Activated gamma-delta T cell (primary cell): Measurements from ENCODE around the gene PTPRC.

Source experiments
- DNase-seq: peaks from one replicate; lab custom pipeline; 2025; lab: John Stamatoyannopoulos, UW

Gene PTPRC

DNA sequence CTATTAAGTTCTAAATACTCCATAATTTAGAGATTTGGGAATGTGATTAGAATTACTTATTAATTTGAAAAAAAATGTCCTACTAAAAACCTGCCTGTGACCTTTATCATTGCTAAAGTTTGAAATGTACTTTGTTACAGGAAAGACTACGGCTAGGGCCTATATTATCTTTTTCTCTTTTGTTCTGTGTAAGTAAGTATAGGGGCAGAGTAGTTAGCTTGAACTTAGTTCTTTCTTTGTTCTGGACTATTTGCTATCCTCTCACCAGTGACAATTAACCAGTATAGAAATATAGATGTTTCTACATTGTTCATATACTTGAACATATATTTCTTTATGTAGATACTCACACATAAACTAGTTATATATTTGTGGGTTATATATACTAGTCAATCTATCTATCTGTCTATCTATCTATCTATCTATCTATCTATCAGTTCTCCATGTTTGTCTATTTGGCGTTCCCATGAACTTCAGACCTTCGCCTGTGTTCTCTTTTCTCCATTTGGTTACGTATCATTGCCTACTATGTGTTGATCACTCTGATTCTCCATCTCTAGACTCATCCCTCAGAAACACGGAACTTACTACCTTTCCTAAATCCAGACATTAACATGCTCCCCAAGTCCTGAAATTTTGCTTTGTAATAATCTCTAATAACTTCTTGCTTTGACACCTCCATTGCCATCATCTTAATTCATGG is 3.3 kb downstream of the PTPRC start:
- DNase-seq: no peak

DNA sequence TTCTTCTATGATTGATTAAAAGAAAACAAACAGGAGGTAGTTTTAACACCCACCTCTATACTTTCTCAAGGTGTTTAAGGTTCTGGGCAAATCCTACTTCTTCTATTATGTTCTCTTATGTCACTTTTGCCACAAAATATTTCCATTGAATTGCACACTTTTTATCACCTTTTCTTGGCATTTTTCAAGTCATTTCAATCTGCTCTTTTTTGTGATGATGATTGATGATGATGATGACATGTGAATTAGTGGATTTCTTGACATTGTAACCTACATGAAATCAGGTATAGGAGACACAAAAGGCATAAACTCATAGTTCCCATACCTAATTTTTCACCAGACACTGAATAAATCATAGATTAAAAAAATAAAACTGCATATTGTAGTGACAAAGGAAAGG is 4.1 kb downstream of the PTPRC start:
- no peak for DNase-seq

DNA sequence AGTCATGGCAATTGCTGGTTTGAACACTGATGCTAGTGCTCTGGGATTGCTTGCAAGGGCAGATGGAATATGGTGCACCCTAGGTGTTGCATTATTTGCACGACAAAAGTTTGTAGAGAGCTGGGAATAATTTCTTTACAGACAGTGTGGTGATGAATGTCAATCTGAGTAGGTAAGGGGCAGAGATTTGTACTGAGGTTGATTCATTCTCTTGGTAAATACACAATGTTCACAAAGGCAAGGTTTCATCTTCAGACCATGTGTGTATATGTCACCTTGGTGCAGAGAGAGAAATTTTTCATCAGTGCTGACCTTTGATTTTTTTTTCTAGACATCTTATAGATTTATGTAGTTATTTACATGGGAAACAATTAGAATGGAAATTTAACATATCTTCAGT is 5.0 kb downstream of the PTPRC start:
- no peak for DNase-seq

DNA sequence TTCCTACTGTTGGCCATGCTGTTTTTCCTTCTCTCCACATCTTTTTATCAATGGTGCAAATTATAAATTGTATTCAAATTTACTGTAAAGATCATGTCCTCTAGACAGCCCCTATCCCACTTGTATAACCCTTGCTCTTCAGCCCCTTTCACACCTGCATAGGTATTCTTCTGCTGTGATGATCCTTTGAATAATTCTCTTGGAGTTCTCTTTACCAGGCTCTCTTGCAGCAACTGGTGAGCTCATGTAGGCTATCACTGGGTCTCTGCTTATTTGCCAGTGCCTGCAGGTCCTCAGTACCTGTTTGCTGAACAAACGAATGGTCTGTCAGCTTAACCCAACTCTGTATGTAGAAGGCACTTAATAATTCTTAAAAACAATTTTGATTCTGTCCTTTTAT is 8.2 kb downstream of the PTPRC start:
- DNase-seq: no peak

DNA sequence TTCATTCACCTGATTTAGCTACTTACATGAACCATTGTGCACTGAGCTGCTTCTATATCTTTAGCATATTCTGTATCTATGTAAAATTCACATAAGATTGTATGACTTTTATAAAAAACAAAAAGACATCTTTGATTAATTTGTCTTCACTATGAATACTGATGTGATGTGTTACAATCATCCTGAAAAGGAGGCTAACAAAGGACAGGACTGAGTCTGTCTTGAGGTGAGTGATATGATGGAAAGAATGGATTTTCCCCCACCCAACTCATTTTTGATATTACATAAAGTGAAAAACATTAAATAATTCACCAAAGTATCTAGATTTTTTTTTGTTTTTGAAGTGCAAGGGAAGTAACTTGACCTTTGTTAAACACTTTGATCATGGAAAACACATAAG is 9.8 kb downstream of the PTPRC start:
- no peak for DNase-seq

DNA sequence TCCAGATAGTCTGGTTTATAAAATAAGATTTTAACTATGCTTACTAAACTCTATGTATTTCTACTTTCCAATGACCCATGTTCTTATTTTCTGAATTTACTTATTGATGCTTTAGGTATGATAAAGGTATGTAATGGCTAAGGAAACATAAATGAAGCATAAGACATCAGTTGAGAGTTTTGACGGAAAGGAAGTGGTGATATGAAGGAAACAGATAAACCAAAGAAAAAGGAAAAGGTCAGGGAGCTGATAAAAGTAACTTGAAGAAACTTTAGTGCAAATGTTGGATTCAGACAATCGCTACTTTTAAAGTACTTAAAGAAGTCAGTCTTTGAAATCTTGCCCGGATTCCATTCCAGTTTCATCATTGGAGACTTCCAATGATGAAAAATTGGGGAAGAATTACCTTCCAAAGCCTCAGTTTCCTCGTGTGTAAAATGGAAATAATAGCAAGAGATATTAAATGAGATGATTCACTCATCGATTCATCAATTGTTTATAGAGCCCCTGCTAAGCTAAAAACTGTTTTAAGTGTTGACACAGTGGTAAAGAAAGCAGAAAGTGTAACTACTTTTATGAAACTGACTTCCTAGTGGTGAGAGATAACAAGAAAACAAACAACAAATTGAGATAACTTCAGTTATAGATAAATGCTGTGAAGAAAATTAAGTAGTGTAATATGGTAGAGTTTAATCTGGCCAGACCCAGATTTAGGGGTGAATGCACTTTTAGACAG is 10.6 kb downstream of the PTPRC start:
- no peak for DNase-seq

DNA sequence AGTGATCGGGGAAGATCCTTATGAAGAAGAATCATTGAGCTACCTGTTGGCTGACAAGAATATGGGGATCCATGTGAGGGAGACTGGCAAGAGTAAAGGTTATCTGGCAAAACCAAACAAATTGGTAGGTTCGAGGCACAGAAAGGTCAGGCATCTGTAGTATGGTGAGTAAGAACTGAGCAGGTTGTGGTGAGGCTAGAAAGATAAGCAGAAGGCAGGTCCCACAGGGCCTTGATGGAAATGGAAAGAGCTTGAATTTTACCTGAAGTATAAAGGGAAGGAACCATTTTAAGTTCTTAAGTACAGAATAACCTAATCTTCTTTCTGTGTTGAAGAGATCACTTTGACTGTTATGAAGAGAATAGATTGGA is 11.1 kb downstream of the PTPRC start:
- no peak for DNase-seq

DNA sequence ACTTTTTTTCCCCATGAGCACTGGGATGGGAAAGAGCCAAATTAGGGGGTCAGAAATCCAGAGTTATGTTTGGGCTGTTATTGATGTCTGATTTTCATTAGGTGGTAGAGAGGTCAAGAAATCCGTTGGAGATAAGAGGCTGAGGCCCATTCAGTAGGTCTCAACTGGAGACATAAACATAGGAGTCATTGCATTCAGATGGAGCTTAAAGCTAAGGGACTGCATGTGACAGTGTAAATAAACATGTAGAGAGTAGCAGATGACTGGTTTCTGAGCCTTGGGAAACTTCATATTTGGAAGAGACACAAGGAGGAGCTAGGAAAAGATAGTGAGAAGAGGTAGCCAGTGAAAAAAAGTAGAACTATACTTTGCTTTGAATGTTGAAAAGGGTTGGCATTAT is 11.7 kb downstream of the PTPRC start:
- DNase-seq: no peak

DNA sequence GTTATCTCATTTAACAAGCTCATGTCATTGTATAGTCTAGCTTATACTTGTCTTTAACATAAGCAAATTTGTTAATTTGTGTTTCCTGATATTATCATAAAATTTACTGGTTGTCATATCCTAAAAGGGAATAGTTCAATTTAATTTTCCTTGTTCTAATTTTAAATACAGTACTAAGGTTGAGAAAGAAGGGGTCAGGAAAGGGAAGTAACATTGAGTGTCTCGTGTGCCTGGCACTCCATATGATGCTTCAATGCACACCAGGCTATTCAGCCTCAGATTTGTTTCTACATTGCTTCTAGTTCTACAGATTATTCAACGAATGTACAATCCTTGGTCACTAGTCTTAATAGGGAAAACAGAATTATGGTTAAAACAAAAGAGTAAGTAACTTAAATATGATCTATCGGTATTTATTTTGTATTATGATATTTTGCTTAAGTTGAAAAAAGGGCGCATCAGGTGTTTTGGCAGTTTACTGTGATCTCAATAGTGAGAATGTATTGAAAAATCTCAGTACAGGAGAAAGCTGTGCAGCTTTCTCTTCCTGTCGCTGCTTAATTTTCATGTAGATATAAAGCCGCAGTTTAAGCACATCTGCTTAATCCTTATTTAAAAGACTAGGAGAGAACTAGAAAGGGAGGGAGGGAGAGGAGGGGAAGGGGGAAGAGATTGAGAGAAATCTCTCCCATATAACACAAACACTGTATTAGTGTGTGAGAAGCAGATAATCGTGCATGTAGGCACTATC is 13.0 kb downstream of the PTPRC start:
- no peak for DNase-seq

DNA sequence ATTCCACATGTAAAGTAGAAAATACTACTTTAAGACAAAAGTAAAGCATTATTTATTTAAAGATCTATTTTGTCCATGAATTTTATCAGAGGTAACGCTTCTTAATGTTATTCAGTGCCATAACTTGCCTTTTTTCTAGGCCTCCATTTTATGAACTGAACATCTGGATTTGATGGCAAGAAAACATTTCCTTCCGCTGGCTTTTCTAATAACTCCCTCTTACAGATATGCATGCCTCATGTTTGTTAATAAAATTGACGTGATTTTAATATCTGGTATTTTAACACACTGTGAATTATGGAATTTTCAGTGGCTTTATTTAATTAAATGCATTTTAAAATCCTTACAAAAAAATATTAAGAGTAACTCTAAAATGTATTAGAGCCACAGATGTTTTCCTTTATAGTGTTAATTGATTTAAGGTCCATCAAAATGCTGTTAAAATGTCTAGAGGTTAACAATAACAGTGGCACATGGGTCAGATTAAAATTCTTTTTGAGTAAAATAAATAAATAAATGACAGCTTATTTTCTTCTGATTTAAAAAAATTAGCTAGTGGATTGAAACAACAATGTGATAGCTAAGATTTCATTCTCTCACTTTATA is 15.1 kb downstream of the PTPRC start:
- DNase-seq: no peak

DNA sequence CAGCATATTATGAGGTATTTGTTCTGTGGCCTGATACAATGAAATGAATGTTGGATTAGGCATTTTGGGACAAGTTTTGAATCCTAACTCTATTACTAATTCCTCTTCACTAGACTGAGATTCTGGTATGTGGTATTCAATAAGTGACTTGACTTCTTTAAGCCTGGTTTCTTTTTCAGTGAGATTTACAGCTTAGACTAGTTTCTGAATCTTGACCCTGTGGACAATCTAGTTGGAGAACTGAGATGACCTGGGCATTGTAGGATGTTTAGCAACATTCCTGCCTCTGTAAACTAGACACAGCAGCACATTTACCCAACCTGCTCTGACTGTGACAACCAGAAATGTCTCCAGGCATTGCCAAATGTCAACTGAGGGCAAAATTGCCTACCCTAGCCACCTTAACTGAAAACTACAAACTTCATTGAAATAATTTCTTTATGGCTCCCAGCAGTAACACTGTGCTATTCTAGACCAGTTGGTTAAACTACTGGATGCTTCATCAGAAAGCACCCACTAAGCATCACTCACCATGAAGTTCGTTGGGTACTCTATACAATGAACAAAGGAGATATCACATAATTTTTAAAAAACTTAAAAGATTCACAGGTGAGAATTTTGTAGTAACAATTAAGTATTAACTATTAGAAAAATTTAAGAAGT is 16.8 kb downstream of the PTPRC start:
- DNase-seq: no peak

DNA sequence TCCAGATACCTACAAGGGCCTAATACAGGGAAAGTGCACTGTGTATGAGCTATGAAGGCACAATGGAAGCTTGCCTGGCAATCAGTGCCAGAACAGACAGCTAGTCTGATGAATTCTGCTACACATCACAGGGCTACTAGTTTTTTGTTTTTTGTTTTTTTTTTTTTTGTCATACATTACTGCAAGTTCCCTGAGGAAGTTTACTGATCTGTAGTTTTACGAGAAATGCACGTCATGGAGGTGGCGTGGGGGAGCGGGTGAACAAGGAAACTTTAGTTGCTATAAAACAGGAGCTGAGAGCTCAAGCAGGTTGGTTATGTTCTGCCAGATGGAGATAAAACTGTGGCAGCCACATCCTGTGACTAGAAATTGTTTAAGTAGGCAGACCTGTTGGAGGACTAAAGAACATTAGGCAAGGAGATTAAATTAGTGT is 17.7 kb downstream of the PTPRC start:
- DNase-seq: no peak

DNA sequence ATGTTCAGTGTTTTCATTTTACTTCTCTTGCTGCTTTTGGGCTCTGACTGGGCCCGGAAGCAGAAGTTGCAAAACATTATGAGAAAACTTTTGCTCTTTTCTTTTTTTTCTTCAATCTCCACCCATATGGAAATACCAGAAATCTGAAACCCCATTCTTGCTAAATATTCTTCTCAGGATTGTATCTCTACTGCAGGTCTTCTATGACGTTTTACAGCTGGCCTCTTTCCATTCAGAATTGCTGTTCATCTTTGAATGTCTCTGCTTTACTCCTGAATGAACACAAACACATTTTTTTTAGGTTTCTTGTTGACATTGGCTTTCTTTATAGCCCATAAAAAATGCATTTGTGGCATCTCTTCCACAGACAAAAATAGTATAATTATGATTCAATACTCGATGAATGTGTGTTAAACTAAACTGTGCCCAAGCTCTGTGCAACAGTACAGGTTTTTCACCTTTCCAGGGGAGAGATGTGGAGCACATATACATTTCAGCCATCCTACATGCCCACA is 18.8 kb downstream of the PTPRC start:
- no peak for DNase-seq

DNA sequence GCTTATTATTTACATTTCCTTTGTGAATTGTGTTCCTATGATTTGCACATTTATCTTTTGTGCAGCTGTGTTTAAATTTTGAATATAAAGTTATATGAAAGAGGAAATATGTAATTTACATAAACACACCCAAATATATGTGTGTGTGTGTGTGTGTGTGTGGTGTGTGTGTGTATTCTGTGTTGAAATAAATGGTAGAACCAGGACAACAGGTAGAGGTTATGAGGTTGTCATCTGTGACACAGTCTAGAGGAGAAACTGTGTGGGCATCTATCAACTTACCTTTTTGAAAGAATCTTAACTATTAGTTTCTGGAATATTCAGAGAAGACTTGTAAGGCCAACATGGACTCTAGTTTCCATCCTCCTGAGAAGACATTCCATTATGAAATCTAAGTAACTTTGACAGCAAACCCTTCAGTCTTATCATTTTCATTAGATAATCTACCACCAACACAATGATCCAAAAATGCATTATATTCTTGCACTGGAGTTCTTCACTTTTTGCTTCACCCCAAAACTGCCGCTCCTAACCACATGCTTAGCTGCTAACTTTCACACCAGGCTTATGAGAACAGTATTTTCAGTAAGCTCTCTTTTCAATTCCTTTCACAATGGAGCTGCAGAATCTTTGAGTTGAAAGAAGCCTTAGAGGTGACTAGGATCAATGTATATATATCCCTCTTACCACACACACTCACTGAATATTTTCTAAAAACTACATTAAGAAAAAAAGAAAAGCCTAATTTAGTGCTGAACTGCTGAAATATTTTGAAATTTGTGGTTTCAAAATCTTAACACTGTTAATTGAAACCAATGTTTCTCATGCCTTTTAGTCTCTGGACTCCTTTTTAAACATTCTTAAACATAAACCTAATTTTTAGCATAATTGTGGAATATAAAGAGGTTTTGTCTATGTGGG is 21.8 kb downstream of the PTPRC start:
- DNase-seq: no peak

DNA sequence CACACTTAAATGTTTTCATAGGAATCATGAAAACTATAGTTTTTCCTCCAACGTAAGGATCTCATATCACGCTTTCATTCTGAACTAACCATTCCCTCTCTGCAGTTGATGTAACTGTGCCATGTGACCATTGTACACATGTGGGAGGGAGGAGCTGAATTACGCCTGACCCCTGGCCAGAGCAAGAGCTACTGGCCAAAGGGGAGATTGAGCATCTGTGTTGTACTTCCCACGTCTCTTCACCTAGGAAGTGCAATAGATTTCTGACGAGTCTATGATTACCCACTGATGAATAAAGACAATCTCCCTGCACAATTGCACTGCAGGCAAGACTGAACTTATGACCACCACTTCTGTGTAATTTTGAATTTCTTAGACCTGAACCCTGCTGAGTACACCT is 24.0 kb downstream of the PTPRC start:
- DNase-seq: no peak

DNA sequence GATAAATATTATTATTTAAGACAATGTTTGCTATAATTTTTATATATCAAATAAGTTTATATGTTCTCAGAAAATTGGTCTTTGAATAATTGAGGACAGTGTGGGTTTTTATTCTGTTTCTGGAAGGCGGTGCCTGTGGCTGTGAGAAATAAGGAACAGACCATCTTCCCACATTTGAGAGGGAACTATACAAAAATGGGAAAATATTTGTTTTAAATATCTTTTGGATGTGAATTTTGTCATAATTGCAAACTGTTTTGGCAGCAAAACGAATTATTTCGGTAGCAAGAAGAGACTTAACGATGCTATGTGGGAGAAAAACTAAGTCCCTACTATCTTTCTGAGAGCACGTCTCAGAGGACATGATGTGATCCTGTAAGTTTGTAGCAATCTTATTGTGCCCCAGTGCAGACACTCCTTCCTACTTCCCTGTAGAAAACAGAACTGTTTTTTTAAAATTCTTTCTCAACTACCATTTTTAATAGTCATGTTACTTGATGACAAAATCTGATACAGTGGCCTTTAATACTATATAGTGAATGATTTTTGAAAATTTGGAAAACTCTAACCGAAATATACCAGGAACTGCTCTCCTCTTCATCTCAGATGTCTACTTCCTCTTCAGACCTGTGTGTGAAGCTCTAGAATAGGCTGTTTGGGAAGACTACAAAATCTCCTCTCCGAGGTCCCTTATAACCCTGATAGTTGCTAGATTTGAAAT is 25.4 kb downstream of the PTPRC start:
- no peak for DNase-seq

DNA sequence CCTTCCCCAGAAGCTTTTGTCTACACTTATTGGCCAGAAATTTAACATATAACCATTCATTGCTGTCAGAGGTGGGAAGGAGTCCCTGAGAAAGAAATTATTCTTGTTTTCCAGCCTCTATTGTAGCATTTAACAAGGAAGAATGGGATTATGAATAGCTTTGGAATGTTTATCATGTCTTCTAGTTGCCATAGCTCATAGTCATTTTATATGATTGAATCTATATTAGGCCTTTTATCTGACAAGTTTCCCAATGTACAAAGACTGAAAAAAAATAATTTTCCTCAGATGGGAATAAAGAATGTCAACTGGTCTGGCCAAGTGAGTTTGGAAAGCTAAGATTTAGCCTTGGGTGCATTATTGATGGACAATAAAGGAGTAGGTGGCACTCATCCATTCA is 28.3 kb downstream of the PTPRC start:
- no peak for DNase-seq

DNA sequence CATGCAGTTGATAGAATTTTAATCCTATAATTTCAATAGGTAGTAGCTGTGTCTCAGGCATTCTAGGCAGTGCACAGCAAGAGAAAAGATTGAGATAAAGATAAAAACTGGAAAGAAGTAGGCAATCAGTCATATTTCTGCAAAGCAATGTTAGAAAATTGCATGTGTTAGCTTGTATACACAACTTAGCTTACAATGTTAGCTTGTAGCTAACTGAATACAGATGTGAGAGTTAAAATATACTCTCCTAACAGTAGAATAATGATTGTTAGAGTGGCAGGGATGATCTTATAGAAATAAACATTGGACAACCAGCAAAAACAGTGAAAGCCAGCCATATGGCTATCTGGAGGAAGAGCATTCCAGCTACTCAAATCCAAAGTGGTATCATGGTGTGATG is 29.0 kb downstream of the PTPRC start:
- DNase-seq: no peak

DNA sequence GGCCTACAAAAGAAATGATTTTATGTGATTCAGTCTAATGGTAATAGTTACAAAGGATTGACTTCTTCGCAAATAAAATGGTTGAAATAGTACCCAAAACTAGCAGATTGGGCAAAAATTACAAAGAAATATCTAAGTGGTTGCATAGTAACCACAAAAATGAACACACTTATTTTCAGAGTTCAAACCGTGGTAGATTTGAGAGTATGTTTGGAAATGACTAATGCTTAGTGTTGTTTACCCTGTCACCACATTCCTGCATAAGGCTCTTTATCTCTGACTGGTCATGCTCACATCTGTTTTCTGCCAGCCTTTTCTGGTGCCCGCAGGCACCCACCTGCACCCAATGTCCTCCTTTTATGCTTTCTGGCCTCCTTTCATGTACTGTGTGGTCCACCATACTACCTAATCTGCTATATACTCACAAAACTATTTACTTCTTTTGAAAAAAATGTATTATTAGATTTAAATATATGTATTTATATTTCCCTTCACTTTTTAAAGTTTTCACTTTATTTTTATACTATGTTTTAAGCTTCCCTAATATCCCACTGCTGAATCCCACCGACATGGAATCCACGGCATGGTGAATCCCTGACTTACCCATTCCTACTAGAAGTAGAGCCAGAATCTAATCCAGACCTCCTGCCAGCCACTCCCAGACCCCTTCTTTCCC is 30.3 kb downstream of the PTPRC start:
- no peak for DNase-seq

DNA sequence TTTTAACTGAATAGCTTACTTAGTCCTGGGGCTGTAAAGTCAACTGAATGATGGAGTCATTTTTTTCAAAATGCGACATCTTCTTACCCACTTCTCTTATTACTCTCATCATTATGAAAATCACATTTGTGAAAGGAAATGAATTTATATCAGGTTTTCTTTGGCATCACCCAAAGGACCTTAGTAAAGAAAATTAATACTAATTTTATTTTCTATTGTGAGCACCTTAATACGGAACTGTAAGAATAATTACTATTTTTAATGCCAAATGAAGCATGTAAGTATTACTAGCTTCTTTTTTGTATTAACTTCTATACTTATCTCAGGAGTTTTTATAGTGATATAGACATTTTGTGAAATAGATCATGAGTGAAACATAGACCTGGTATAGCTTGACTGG is 30.9 kb downstream of the PTPRC start:
- no peak for DNase-seq
